ENCODE data around the gene SWT1. TPM values are rescaled to one million over a fixed set of nuclear protein-coding genes. Genes with fewer than 3 reads are reported as not detected.

The SWT1 gene
- total and polyA plus RNA-seq, 9 of the 15 experiments (the other 6 are each of a cell fraction or from before 2014, with no cell fraction given): 1.5 to 3.4 (median 2.3) TPM

DNA sequence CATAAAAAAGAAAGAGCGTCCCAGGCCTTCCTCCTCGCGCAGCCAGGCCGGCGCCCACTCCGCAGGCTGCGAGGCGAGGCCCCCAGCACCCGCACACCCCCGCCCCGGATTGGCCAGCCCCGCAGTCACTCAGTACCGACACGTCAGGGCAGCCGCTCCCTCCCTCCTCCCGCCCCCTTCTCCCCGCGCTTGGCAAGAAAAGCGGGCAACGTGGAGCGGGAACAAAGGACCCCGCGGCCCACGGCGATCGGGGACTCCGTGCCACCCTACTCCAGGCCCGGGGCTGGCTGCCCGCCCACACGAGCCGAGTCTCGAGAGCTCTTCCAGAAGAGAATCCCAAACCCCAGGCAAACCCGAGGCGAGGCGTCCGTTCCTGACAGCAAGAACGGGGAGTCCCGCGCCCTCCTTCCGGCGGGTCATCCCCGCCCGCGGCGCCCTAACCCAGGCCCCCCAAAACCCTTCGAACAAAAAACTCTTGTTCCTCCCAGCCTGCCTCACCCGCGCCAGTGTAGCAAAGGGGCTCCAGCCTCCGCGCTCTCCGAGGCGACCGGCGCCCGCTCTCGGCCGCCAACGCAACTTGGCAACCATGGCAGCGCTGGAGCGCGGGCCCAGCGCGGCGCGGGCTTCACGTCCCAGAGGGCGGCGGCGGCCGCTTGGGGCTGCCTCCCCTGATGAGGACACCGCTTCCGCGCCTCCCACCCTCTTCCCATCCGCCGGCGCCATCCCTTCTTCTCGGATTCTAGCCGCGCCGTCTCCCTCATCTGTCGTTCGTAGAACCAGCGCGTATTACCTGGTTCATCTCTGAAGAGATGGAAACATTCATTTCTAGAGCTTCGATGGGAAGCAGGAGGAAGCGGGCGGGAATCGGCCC, 159.4 kb downstream of the SWT1 start (continued):
- TF ChIP-seq DMBX1 (CRISPR knock-in tag; IDR thresholded peaks at IDR 0.05; ENCODE audit: borderline replicate concordance): no peak
- TF ChIP-seq TCFL5 (CRISPR knock-in tag; conservative IDR thresholded peaks at IDR 0.05): no peak
- no peak for TF ChIP-seq BMI1 (IDR thresholded peaks at IDR 0.05; ENCODE audit: low read length)
- TF ChIP-seq, protein P1, sequence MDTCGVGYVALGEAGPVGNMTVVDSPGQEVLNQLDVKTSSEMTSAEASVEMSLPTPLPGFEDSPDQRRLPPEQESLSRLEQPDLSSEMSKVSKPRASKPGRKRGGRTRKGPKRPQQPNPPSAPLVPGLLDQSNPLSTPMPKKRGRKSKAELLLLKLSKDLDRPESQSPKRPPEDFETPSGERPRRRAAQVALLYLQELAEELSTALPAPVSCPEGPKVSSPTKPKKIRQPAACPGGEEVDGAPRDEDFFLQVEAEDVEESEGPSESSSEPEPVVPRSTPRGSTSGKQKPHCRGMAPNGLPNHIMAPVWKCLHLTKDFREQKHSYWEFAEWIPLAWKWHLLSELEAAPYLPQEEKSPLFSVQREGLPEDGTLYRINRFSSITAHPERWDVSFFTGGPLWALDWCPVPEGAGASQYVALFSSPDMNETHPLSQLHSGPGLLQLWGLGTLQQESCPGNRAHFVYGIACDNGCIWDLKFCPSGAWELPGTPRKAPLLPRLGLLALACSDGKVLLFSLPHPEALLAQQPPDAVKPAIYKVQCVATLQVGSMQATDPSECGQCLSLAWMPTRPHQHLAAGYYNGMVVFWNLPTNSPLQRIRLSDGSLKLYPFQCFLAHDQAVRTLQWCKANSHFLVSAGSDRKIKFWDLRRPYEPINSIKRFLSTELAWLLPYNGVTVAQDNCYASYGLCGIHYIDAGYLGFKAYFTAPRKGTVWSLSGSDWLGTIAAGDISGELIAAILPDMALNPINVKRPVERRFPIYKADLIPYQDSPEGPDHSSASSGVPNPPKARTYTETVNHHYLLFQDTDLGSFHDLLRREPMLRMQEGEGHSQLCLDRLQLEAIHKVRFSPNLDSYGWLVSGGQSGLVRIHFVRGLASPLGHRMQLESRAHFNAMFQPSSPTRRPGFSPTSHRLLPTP (IDR thresholded peaks at IDR 0.05; ENCODE audit: borderline replicate concordance, extremely low read depth, insufficient read length): no peak
- TF ChIP-seq, protein P2, sequence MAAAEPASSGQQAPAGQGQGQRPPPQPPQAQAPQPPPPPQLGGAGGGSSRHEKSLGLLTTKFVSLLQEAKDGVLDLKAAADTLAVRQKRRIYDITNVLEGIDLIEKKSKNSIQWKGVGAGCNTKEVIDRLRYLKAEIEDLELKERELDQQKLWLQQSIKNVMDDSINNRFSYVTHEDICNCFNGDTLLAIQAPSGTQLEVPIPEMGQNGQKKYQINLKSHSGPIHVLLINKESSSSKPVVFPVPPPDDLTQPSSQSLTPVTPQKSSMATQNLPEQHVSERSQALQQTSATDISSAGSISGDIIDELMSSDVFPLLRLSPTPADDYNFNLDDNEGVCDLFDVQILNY (CRISPR knock-in tag; IDR thresholded peaks at IDR 0.05): no peak
- TF ChIP-seq HDAC1 (IDR thresholded peaks at IDR 0.05): 0 out of 4 replicates have a peak, but pooled peaks of 1 of the 2 experiments have one; percentile 66
- no peak for TF ChIP-seq DIDO1 (tag; IDR thresholded peaks at IDR 0.05; ENCODE audit: low read depth)
- TF ChIP-seq, protein P3, sequence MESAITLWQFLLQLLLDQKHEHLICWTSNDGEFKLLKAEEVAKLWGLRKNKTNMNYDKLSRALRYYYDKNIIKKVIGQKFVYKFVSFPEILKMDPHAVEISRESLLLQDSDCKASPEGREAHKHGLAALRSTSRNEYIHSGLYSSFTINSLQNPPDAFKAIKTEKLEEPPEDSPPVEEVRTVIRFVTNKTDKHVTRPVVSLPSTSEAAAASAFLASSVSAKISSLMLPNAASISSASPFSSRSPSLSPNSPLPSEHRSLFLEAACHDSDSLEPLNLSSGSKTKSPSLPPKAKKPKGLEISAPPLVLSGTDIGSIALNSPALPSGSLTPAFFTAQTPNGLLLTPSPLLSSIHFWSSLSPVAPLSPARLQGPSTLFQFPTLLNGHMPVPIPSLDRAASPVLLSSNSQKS (CRISPR knock-in tag; IDR thresholded peaks at IDR 0.05): no peak
- TF ChIP-seq ZNF174 (CRISPR knock-in tag; IDR thresholded peaks at IDR 0.05): no peak
- peak; percentile 82; the same call in 1 of the 2 replicates for TF ChIP-seq NR4A1 (CRISPR knock-in tag; IDR thresholded peaks at IDR 0.05)
- no peak; the same call in 1 of the 2 replicates for TF ChIP-seq NR4A1 (tag; IDR thresholded peaks at IDR 0.05)
- no peak for TF ChIP-seq TCF3 (CRISPR knock-in tag; IDR thresholded peaks at IDR 0.05)
- 0 out of 2 replicates have a peak, but pooled peaks have one; percentile 25 for TF ChIP-seq ZNF324 (CRISPR knock-in tag; IDR thresholded peaks at IDR 0.05)
- no peak for TF ChIP-seq ARID2 (IDR thresholded peaks at IDR 0.05)
- TF ChIP-seq, protein P4, sequence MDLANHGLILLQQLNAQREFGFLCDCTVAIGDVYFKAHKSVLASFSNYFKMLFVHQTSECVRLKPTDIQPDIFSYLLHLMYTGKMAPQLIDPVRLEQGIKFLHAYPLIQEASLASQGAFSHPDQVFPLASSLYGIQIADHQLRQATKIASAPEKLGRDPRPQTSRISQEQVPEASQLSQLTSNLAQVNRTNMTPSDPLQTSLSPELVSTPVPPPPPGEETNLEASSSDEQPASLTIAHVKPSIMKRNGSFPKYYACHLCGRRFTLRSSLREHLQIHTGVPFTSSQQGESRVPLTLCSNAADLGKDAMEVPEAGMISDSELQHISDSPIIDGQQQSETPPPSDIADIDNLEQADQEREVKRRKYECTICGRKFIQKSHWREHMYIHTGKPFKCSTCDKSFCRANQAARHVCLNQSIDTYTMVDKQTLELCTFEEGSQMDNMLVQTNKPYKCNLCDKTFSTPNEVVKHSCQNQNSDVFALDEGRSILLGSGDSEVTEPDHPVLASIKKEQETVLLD (IDR thresholded peaks at IDR 0.05): peak; percentile 46; the same call in 1 of the 2 replicates
- no peak for TF ChIP-seq ZNF561 (CRISPR knock-in tag; conservative IDR thresholded peaks at IDR 0.05)
- TF ChIP-seq, protein P5, sequence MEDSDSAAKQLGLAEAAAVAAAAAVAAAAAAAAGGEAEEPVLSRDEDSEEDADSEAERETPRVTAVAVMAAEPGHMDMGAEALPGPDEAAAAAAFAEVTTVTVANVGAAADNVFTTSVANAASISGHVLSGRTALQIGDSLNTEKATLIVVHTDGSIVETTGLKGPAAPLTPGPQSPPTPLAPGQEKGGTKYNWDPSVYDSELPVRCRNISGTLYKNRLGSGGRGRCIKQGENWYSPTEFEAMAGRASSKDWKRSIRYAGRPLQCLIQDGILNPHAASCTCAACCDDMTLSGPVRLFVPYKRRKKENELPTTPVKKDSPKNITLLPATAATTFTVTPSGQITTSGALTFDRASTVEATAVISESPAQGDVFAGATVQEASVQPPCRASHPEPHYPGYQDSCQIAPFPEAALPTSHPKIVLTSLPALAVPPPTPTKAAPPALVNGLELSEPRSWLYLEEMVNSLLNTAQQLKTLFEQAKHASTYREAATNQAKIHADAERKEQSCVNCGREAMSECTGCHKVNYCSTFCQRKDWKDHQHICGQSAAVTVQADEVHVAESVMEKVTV (CRISPR knock-in tag; IDR thresholded peaks at IDR 0.05): no peak
